Astrocyte of the spinal cord (primary cell): ENCODE data around the gene TUFT1.
"Not testable (repeated sequence)": the region's sequence is repeated elsewhere in the genome, so short reads cannot be mapped to it uniquely, and the experiment has no call there.

ENCODE experiments used
- DNase-seq: peaks from one replicate; pipeline ENCODE4 v3.0.0; 2011; ENCODE audit warnings: low read depth, low spot score
- H3K4me3 ChIP-seq: 2 replicates; pipeline ENCODE4 v1.5.1; 2011; ENCODE audit warnings: low read depth, mild to moderate bottlenecking, low read length, moderate library complexity
- in situ Hi-C: cut with HindIII; loops from 2 replicates; pipeline ENCODE4 v1.10.0; 2017; ENCODE audit warnings: low sequenced_read_pairs
- TF ChIP-seq, protein P1 (sequence below): IDR thresholded peaks from 2 replicates; pipeline ENCODE4 v1.5.1; 2012; ENCODE audit warnings: low read depth, mild to moderate bottlenecking, low read length, inconsistent platforms

TUFT1 gene

GRCh38 chr1:151516031-151516511, 24.0 kb upstream of the TUFT1 start:
- no peak overlapping the region for H3K4me3 ChIP-seq
- TF ChIP-seq, protein P1, sequence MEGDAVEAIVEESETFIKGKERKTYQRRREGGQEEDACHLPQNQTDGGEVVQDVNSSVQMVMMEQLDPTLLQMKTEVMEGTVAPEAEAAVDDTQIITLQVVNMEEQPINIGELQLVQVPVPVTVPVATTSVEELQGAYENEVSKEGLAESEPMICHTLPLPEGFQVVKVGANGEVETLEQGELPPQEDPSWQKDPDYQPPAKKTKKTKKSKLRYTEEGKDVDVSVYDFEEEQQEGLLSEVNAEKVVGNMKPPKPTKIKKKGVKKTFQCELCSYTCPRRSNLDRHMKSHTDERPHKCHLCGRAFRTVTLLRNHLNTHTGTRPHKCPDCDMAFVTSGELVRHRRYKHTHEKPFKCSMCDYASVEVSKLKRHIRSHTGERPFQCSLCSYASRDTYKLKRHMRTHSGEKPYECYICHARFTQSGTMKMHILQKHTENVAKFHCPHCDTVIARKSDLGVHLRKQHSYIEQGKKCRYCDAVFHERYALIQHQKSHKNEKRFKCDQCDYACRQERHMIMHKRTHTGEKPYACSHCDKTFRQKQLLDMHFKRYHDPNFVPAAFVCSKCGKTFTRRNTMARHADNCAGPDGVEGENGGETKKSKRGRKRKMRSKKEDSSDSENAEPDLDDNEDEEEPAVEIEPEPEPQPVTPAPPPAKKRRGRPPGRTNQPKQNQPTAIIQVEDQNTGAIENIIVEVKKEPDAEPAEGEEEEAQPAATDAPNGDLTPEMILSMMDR, result no peak
- in situ Hi-C loops, result no loop called here
- DNase-seq, result no peak

DNA sequence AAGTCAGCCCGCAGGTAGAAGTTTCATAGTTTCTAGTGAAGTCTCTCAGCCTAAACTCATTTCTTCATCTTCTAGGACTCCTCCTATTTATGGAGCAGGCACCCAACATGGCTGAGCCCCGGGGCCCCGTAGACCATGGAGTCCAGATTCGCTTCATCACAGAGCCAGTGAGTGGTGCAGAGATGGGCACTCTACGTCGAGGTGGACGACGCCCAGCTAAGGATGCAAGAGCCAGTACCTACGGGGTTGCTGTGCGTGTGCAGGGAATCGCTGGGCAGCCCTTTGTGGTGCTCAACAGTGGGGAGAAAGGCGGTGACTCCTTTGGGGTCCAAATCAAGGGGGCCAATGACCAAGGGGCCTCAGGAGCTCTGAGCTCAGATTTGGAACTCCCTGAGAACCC, 21.7 kb upstream of the TUFT1 start:
- DNase-seq, result no peak
- TF ChIP-seq, protein P1, result no peak
- in situ Hi-C loops, result no loop called here
- H3K4me3 ChIP-seq, result no peak overlapping the region

DNA sequence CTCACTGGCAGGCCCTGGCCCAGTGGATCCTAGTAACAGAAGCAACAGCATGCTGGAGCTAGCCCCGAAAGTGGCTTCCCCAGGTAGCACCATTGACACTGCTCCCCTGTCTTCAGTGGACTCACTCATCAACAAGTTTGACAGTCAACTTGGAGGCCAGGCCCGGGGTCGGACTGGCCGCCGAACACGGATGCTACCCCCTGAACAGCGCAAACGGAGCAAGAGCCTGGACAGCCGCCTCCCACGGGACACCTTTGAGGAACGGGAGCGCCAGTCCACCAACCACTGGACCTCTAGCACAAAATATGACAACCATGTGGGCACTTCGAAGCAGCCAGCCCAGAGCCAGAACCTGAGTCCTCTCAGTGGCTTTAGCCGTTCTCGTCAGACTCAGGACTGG, 21.2 kb upstream of the TUFT1 start:
- no peak overlapping the region for H3K4me3 ChIP-seq
- DNase-seq, result no peak
- TF ChIP-seq, protein P1, result no peak
- in situ Hi-C loops, result no loop called here

DNA sequence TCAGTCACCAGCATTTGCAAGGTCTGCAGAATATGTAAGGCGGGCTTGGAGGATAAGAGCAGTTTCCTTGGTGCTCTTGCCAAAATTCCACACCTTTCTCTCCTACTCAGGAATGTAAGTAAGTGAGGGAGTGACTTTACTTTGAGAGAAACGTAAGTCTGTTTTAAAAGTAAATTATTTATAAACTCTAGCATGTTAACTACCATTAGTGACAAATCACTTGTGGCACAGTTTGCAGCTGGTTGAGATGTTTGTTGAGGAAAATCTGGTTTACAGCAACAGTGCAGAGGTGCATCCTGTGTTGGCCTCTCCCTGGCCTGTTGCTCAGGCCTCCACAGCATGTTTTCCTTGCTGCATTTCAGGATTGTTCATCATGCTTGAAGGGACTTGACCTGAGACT, 20.4 kb upstream of the TUFT1 start:
- in situ Hi-C loops, result no loop called here
- TF ChIP-seq, protein P1, result no peak
- no peak for DNase-seq
- H3K4me3 ChIP-seq, result no peak overlapping the region

DNA sequence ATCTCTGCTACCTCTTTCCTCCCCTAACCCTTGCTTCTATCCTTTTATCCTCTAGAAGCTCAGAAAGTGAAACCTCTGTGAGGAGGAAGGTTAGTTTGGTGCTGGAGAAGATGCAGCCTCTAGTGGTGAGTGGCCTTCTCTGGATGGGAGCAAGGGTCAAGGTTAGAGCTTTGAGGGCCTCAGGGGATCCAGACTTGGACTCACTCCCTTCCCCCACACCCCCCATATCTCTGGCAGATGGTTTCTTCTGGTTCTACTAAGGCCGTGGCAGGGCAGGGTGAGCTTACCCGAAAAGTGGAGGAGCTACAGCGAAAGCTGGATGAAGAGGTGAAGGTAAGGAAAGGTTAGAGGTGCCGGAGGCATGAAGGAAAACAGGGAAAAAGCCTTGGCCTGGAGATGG, 19.8 kb upstream of the TUFT1 start:
- H3K4me3 ChIP-seq, result no peak overlapping the region
- DNase-seq, result no peak
- in situ Hi-C loops, result no loop called here
- TF ChIP-seq, protein P1, result no peak

GRCh38 chr1:151522427-151522826, 17.7 kb upstream of the TUFT1 start:
- DNase-seq, result not testable (repeated sequence)

GRCh38 chr1:151523326-151523725, 16.8 kb upstream of the TUFT1 start:
- in situ Hi-C loops, result no loop called here
- no peak for DNase-seq
- H3K4me3 ChIP-seq, result no peak overlapping the region
- TF ChIP-seq, protein P1, result no peak

More at GRCh38 chr1:151522427-151522826, 17.7 kb upstream of the TUFT1 start:
- in situ Hi-C loops, H3K4me3 ChIP-seq: not testable (repeated sequence)
